ENCODE measurements around the gene ARMC8.

ARMC8 gene

GRCh38 chr3:138234401-138235179 is 47.5 kb downstream of the ARMC8 start:
- no peak for TF ChIP-seq CTCF (IDR thresholded peaks at IDR 0.05; ENCODE audit: borderline replicate concordance, control extremely low read depth, extremely low read depth, insufficient read depth, missing control alignments)
- in situ Hi-C loops (cut with MboI; ENCODE audit: low sequenced_read_pairs, unreplicated experiment): no loop called here
- DNase-seq (ENCODE audit: low spot score): no peak

DNA sequence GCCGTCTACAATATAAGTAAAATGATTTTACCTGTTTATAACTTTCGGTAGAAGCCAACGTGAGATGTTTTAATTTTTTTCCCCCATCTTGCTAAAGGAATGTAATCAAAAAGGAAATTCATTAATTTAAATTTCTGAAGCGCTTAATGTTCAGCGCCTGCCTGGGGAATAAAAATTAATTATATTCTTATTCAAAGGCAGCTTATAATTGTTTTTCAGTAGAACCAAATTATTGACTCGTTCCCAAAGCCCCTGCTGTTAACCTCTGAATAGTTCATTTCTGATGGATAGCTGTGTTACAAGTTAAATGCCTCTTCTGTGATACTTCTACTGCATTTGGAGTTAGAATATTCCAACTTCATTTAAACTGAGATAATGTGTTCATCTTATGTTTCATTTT is 51.6 kb downstream of the ARMC8 start:
- in situ Hi-C loops (cut with MboI; ENCODE audit: low sequenced_read_pairs, unreplicated experiment): no loop called here
- no peak for TF ChIP-seq CTCF (IDR thresholded peaks at IDR 0.05; ENCODE audit: borderline replicate concordance, control extremely low read depth, extremely low read depth, insufficient read depth, missing control alignments)
- no peak for DNase-seq (ENCODE audit: low spot score)

DNA sequence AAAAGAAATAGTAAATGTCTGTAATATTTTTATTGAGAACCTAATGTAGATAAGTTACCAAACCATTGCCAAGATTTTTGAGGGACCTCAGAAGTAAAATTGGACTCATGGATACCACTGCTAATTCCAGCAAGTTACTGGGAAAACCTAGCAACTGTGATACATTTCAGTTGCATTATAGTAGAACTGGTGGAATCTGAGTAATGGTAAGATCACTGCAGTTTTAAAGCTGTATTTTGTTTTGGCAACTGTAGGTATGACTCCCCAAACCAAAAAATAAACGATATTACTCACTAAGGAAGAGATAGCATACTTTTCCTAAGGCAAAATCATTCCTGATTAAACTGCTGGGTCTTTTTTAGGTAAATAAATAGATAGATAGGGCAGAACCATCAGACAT is 54.0 kb downstream of the ARMC8 start:
- DNase-seq (ENCODE audit: low spot score): no peak
- in situ Hi-C loops (cut with MboI; ENCODE audit: low sequenced_read_pairs, unreplicated experiment): no loop called here
- TF ChIP-seq CTCF (IDR thresholded peaks at IDR 0.05; ENCODE audit: borderline replicate concordance, control extremely low read depth, extremely low read depth, insufficient read depth, missing control alignments): no peak

- no peak for TF ChIP-seq CTCF (IDR thresholded peaks at IDR 0.05; ENCODE audit: borderline replicate concordance, control extremely low read depth, extremely low read depth, insufficient read depth, missing control alignments)
- in situ Hi-C loops (cut with MboI; ENCODE audit: low sequenced_read_pairs, unreplicated experiment): no loop called here
- no peak for DNase-seq (ENCODE audit: low spot score)
Observed at GRCh38 chr3:138241676-138242075, 54.6 kb downstream of the ARMC8 start.

GRCh38 chr3:138242466-138242865 is 55.4 kb downstream of the ARMC8 start:
- no peak for TF ChIP-seq CTCF (IDR thresholded peaks at IDR 0.05; ENCODE audit: borderline replicate concordance, control extremely low read depth, extremely low read depth, insufficient read depth, missing control alignments)
- in situ Hi-C loops (cut with MboI; ENCODE audit: low sequenced_read_pairs, unreplicated experiment): no loop called here
- no peak for DNase-seq (ENCODE audit: low spot score)

- TF ChIP-seq CTCF (IDR thresholded peaks at IDR 0.05; ENCODE audit: borderline replicate concordance, control extremely low read depth, extremely low read depth, insufficient read depth, missing control alignments): no peak
- DNase-seq (ENCODE audit: low spot score): no peak
- in situ Hi-C loops (cut with MboI; ENCODE audit: low sequenced_read_pairs, unreplicated experiment): no loop called here
Observed at GRCh38 chr3:138245026-138245425, 57.9 kb downstream of the ARMC8 start.

All from GM13976 (cell line).